GM19468 (cell line): Measurements from ENCODE around the gene FBXO31.
"Not testable (repeated sequence)": the region's sequence is repeated elsewhere in the genome, so short reads cannot be mapped to it uniquely, and the experiment has no call there.

Experiments
- ATAC-seq: cut with Tn5 transposase; IDR thresholded peaks from one replicate; pipeline ENCODE4 v1.9.1; 2021; ENCODE audit warnings: mild to moderate bottlenecking, moderate library complexity, moderate number of reproducible peaks; ENCODE audit not compliant: unreplicated experiment; ENCODE audit errors: extremely low read depth

The FBXO31 gene

DNA sequence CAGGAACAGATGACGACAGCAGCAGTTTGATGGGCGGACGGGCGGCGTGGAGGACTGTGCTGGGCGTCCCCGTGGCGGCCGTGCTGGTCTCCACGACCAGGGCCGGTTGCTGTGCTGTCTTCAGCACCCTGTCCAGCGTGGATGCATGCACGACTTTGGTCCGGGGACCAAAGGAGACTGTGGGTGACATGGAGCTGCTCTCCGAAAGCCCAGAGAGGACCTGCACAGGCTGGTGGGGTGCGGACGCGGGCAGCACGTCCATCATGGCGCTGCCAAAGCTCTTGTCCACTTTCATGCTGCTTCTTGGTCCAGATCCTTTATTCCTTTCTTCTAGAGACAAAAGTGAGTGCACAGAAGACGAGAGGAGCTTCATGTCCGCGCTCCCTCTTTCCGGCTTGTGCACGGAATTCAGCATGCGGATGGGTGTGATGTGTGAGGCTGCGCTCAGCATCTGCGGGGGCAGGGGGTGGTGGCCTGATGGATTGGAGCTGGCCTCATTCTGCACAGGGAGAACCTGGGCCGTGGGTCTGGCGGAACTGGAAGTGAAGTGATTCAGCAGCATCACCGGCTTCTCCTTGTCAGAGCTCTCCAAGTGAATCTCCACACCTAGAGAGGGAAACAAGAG is 28.9 kb upstream of the FBXO31 start:
- no peak for ATAC-seq

DNA sequence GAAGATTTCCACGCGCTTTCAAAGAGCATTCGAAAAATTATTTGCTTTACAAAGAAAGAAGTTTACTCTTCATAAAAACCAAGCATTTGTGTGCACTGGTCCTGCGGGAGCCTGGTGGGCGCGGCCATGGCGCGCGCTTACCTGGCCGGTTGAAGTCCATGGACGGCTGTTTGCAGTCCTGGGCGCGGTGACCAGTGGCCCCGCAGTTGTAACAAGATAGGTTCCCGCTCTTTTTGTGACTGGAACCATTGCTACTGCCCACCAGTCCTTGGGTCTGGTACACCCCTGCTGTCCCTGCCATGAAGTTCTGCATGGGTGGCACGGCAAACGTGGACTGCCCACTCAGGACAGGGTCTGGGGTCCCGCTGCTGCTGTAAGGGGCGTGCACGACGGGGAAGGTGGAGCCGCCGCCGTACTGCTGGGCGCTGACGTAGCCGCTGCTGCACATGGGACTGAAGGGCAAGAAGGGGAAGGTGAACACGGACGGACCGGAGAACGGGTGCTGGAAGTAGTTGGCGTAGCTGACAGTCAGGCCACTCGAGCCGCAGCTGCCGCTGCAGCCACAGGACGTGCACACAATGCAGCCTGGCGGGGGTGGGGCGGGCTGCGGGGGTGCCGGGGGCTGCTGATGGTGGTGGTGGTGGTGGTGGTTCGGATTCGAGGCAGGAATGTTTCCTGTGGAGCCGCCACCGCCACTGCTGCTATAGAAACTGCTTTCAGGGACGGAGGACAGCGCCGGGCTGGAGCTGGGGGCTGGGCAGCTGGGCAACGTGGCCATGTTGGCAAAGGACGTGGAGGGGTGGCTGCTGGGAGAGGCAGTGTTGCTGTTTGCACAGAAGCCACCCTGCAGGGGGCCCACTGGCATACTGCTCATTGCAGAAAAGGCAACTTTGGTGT is 28.0 kb upstream of the FBXO31 start:
- ATAC-seq: no peak

DNA sequence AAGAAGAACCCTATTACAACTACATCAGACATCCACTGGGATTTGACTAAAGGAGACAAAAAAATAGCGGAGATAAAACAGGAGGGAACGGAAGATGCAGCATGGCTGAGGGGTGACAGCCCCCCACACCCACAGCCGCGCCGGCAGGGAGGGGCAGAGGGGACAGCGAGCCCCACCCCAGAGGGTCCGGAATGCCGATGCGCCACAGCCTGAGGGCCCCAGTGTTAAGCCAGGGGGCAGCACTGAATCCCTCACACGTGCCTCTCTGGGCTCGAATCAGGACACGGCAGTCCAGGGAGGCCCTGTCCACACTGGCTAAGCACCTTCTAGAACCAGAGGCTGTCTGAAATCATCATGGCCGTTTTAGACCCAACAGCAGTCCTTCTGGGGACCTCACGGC is 27.4 kb upstream of the FBXO31 start:
- no peak for ATAC-seq

DNA sequence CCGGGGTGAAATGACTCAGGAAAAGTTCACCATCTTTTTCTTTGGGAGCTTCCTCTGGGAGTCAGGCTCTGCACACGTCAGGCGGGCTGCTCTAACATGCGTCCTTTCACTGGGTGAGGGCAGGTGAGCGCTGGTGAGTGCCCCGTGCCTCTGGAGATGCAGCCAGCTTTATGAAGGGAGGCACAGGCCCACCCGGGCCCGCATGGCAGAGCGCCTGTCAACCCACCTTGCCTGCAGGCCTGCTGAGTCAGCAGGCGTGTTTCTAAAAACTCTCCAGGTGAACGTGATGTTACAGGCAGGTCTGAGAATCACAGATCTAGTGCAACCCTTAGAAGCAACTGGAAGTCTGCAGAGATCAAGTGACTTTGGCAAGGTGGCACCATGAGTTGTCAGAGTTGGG is 27.0 kb upstream of the FBXO31 start:
- no peak for ATAC-seq

DNA sequence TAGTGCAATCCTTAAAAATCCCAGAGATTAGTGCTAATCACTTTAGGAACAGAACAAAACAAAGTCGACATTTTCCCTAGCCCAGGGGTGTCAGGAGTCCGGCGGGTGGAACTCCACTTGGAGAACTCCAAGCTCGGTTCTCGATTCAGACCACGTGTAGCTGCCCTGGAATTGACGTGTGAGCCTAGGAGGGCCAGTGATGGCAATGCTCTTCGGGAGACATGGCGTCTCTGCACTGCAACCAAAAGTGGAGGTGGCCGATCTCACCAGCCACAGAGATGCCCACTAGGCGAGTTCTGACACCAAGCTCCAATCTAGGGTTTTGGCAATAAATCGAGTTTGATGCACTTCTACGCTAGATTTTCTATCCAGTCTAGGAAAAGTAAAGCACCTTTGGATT is 26.2 kb upstream of the FBXO31 start:
- ATAC-seq: no peak

DNA sequence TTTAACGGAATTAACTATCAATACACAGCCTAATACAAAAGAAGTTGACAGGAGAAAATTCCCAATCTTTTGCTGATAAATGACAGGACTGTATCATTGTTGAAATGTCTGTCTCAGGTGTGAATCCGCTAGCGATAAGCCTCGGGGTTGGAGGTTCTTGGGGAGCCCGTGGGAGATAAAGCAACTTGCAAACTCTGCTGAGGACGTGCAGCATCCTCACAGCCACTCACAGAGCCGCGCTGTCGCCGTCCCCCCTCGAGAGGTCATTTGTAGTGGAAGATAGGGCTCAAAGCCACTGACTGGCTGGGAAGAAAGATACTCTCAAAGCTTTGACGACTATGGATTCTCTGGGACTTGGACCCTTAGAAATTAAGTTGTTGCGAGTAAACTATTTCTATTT is 25.6 kb upstream of the FBXO31 start:
- ATAC-seq: no peak

DNA sequence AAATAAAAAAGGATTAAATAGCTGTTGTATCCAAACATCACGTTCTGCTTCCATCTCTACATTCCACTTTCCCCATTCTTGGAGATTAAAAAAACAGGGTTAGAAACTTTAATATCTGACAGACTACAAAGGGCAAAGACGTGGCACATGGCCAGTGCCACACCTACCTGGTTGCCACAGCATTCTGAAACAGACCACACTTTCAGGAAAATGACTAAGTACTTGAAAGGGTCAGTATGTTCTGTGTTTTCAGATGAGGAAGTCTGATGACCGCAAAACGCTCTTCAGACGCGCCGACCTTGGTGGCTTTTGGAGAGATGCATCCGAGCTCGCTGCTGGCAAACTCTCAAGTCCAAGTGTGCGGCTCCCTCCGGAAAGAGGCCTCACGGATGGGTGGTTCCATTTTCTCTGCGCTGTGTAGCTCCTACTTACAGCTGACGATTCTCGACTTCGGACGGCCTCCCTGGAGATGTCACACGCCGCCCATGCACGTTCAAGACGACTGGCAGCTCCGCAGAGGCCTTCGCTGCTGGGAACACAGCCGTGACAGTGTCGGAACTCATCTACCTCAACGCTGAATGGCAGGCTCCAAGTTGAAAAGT is 24.0 kb upstream of the FBXO31 start:
- no peak for ATAC-seq

DNA sequence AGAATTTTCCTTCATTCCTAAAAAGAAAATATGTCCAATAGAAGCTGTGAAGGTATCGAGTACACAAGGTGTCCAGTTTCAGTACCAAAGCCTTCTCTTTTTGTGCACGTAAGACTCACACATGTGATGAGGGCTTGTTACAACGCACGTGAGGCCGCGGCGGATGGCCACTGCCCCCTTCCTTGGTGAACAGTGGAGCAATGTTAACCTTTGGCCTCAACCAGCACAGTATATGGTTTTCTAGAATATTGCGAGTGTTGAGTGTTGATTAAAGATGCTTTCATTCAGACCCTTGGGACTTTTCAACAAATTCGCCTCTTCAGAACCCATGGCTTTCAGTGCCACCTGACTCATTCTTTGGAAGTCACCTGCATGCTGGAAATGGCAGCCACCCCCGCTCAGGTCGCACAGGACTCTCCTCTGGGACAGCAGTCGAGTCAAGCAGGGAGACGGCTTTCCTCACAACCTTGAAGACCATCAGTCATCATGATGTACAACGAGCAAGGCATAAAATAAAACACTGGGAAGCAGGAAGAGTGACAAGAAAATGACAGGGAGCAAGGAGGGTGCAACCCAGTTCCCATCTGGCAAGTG is 23.0 kb upstream of the FBXO31 start:
- no peak for ATAC-seq

DNA sequence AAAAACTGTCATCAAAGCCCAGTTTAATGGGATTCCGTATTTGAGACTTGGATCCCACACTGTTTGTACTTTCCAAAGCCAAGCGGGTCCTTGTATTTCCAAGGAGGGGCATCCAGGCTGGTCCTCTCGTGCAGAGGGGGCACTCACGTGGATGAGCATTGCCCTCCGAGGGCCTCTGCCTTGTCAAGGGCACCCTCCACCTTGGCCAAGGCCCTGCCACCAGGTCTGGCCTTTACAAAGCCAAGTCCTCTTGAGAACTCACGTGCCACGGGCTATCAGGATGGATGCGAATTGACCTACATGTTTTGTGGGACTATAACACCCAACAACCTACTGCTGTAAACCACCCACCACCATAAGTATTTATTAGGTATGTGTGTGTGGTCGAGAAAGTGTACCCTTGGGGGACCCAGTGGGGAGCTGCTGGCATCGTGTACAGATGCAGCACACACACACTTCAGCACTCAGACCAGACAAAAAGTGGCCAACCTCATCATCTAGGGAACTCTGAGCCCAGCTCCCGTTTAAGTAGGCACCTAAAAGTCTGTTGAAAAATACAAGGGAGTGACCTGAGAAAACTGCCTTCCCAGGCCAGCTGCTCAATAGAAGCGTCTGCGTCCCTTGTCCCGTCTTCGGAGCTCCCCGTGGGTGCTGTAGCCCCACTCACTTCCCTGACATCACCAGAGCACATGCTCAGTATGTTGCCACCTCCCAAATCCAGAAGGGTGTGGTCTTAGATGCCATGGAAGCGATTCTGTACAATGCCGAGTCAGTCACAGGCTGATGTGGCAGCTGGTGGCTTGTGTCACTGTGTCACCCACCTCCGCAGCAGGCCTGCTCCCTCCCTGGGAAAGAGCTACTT is 21.4 kb upstream of the FBXO31 start:
- no peak for ATAC-seq

DNA sequence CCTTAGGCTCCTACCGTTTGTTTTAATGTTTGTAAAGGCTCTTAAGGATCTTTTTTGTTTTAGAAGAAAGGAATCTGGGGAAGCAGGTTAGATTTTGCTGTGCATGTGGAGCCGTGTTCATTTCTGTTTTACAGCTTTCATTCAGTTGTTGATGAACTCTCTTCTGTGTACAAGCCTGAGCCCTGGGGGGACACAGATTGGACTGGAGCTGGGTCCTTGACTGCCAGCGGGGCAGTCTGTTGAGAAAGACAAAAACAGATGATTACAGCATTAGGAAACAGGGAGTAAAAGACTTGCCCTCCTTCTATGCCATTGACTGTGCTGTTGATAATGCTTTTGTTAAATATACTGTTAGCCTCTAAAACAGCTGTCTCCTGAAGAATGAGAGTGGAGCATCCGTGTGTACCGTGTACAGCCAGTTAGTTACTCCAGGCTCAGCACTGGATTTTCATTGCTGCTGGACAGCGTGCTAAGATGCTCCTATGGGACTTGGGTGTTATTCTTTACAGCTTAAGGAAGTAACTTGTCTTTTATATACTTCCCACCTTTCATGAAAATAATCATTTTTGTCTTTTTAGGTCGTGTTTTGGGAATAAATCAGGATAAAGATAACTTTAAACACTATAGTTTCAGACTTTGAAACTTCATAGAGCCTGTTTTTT is 11.7 kb upstream of the FBXO31 start:
- ATAC-seq: no peak

DNA sequence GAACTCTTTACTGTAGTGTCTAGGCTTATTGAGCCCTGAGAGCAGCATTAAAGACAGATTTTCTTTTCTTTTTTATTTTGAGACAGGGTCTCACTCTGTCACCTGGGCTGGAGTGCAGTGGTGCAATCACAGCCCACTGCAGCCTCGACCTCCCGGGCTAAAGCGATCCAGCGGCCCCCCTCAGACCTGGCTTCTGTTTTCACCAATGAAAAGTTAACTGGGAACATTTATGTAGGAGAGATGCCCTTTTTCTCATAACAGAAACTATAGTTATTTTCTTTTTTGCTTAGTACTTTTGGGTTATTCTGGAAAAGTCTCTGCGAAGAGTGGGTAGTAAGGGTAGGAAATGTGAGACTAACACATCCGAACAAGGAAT is 10.1 kb upstream of the FBXO31 start:
- no peak for ATAC-seq

DNA sequence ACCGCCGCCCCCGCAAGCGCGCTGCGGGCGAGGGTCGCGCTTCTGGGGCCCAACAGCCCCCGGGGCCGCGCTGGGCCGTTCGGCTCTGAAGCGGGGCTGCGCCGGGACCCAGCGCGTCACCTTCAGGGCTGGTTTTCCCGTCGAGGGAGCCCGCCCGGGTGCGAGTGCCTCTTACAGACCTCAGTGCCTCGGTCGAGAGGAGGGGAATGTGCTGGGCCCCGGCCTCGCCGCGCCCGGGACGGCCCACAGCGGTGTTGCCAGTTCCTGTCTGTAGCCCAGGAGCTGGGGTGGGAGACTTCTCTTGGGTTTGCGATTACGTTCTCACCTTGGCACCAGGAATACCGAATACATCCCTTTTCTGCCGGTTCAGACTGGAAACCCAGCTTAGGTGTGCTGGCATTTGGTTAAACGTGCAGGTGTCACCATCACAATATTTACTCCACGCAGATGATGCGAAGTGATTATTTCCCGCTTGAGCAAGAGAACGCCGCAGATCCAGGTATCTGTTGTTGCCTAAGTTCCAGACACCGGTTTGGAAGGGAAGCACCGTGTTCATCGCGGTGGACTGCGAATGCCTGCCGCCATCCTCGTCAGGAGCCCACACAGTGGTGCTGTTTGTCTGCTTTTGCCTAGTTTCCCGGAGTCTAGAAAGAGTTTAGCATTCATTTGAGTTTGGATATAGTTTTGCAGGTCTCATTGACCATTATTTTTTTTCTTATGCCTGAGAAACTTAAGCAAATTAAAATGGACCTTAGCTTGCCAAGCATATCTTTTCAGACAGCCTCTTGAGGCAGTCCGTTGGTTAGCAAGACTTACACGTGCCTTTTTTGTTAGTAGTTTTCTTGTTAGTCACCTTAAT is 9.5 kb upstream of the FBXO31 start:
- ATAC-seq: no peak

DNA sequence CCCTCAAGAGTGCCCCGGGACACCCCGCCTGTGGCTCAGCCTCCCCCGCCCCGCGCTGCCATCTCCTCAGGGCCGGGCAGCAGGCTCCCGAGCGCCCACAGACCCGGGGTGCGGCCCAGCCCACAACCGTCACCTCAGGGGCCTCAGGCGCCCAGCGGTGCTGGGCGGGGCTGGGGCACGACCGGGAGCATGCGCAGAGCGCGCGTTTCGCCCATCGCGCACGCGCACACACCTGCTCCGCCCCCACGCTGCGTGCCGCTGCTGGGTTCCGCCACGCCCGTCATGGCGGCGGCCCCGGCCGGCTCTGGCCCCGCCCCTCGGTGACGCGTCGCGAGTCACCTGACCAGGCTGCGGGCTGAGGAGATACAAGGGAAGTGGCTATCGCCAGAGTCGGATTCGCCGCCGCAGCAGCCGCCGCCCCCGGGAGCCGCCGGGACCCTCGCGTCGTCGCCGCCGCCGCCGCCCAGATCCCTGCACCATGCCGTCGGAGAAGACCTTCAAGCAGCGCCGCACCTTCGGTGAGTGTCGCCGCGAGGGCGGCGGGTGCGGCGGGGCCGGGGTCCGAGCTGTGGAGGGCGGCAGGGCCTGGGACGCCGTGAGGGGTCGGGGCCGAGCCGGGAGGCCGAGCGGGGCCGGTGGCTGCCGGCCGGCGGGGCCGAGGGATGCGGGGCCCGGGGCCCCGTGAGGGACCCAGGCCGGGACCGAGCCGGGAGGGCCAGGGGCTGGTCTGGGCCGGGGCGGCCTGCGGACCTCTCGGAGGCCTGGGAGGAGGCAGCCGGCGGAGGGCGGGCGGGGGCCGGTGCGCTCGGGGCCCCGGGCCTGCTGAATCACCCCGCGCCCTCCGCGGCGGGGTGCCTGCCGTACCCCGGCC is 8.6 kb upstream of the FBXO31 start, which contains the start of gene MAP1LC3B:
Gene MAP1LC3B, plus strand, starts transcription at position 387 of the 871 bp plus-strand sequence. Its CDS starts 92 bp downstream, at position 479.
- ATAC-seq: peak; percentile 32

DNA sequence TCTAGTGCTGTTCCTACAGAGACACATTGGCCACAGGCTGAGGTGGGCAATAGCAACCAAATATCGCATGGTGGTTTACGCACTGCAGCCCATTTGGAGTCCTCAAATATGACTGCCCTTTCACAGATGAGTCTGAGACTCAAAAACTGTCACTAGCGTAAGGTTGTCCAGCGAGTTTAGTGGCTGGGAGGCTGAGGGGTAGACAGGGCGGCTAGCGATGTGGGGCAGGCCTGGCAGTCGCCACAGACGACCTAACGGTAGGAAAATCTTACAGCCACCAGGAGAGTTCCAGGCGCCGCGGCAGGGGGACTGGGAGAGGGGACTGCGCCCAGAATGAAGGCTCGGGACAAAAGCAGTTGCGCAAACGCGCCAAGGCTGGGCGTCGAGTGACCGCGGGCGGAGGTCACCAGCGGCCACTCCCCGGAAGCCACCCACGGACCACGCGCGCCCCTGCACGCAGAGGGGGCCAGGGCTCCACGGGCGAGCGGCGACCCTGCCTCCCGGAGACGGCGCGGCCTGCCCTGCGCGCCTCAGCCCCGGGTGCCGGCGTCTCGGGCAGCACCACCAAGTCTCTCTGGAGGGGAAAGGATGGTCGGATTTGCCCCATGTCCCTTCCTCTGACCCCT is 7.9 kb upstream of the FBXO31 start:
- no peak for ATAC-seq

DNA sequence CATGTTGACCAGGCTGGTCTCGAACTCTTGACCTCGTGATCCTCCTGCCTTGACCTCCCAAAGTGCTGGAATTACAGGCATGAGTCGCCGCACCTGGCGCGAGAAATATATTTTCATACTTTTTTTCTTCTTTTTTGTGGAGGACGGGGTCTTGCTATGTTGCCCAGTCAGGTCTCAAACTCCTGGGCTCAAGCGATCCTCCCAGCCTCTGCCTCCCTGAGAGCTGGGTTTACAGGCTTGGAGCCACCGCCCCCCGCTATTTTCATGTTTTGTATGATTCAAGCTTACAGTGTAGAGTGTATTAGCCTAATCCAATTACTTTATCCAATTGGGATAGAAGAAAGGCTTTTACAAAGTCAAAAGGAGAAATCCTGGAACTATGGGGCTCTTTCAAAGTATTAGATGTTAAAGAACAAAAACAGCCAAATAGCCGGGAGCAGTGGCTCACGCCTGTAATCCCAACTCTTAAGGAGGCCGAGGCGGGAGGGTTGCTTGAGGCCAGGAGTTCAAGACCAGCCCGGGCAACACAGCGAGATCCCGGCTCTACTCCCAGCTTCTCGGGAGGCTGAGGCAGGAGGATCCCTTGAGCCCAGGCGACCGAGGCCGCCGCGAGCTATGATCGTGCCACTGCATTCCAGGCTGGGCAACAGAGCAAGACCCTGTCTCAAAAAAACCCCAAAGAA is 7.2 kb upstream of the FBXO31 start:
- no peak for ATAC-seq

DNA sequence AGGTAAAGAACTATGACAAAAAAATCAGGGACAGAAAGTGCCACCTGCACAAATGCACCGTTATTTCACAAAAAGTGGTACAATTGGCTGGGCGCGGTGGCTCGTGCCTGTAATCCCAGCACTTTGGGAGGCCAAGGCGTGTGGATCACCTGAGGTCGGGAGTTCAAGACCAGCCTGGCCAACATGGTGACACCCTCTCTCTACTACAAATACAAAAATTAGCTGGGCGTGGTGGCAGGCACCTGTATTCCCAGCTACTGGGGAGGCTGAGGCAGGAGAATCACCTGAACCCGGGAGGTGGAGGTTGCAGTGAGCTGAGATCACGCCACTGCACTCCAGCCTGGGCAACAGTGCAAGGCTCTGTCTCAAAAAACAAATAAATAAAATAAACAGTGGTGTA is 6.3 kb upstream of the FBXO31 start:
- ATAC-seq: not testable (repeated sequence)

DNA sequence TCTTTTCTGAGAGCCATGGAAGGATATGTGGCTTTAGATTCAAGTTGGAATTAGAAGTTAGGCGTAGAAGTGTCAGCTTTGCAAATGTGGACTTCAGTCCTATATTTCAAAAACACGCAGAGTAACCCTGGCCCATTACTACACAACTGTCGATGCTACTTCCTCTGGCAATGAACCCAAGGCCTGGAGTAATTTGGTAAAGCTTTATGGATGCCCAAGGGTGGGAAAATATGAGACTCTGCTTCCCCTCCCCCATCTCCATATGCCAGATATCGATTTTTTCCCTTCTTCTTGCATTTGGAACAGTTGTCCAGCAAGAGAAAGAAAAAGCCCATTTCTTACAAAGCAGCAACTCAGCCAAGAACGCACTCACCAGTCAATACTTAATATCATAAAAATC is 5.7 kb upstream of the FBXO31 start:
- no peak for ATAC-seq
